GM20431 (cell line): ENCODE measurements around the gene COL17A1.

Experiments used
- in situ Hi-C: fragments of 300-500 bp; cut with MseI, MboI; formaldehyde crosslinking; loops from one replicate; pipeline ENCODE4 v1.15.0; 2020; ENCODE audit warnings: low sequenced_read_pairs; ENCODE audit not compliant: unreplicated experiment

COL17A1 gene

DNA sequence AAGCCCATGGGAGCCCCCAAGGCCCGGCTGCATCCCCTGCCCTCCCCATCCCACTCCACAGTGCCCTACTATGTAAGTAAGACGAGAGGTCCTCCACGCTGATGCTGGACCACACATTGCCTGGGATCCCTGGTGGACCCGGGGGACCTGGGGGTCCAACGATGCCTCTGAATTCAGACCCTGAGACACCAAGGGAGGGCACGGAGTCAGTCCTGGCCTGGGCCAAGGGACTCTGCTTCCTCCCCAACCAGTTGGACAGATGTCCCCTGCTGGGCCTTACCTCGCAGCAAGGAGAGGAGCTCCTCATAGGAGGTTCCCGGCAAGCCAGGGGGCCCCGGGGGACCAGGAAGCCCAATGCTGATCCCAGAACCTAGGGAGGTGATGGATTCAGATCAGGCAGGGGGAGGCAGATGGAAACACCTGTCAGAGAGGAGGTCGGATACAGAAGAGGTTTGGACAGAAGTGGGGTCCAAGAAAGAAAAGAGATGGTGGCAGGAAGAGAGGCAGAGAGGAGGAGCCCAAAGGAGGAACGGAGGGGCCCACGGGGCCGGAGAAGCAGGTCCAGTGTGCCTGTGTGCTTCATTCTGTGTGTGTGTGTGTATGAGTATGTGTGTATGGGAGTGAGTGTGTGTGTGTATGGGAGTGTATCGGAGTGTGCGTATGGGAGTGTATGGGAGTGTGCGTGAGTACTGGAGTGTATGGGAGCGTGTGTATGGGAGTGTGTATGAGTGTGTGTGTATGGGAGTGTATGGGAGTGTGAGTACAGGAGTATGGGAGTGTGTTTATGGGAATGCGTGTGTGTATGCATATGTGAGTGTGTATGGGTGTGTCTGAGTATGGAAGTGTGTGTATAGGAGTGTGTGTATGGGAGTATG is 50.2 kb downstream of the COL17A1 start:
- in situ Hi-C loops, result no loop called here

- in situ Hi-C loops, result no loop called here
These were observed 51.1 kb downstream of the COL17A1 start for GRCh38 chr10:104034401-104035193.

DNA sequence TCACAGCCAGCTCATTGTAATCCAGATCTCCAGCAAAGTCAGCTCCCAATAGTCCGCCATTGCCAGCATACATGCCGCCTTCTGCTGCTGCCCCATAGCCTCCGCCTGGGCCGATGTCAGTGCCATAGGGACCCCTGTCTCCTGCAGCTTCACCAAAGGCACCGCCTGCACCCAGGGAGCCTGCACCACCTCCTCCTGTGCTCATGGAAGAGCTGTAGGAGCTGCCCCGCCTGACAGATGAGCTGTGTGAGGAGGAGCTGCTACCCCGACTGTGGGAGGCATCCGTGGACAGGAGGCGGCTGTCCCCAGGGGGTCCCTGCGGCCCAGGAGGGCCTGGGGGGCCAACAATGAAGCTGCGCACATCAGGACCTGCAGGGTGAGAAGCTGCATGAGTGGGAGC is 51.7 kb downstream of the COL17A1 start:
- in situ Hi-C loops, result no loop called here

DNA sequence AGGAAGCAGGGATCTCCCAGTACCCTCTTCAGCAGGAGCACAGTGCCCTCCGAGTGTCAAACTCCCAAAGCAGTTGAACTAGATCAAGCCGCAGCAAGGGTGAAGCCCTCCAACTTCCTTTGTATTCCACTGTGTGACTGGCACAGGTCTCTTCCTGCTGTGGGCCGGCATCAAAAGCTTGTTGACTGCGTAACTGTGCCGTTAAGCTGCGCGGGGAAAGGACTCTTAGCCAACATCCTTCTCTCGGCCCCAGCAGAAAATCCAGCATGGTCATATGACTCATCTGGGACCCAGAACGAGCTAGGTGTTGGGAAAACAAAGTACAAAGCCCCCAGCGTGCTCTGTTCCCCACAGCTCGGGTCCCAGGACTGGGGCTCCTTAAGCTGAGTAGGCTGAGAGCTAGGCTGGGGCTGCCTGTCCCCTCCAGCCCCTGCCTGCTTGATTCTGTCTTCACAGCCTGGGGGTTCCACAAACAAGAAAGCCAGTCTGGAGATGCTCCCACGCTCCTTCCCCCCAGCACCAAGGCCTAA is 52.2 kb downstream of the COL17A1 start:
- in situ Hi-C loops, result no loop called here

DNA sequence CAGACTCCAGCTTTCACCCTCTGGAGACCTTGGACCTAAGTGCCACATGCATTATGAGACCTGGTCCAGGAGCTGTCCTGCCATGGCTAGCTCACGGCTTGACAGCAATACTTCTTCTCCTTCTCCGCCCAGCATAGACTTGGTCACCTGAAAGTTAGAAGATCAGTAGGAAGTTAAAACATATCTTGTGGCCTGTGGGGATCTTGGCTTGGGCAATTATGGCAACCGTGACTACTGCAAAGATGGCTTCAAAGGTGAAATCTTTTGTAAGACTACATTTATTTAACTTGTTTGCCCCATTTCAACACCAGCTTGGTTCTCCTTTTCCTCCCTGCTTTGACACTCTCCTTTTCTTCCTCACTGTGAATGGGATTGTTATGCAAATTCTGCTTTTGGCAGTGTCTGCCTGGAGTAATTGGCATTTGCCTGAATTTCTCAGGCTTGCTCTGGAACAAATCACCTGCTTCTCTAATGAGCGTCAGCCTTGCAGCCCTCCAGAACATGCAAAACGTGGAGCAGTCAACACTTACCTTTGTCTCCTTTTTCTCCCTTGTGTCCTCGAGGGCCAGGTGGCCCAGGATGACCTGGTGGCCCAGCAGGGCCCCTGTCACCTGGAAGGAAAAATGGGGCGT is 53.4 kb downstream of the COL17A1 start:
- in situ Hi-C loops, result no loop called here

DNA sequence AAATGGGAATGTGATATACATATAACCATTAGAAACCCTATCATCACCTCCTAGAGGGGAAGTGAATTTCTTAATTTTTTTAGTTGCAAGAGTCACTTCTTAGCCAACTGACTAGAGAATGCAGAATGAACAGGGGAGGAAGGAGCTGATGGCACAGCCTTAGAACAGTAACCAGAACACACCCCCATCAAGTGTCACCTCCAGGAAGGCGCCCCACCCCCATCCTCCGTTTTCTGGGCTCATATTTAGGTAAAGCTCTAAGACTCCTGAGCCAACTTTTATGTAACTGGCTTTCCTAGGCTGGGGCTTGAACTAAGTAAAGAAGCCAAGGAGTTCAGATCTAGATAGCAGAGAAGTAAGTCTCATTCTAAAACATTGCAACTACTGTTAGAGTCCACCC is 54.0 kb downstream of the COL17A1 start:
- in situ Hi-C loops, result no loop called here

- in situ Hi-C loops, result no loop called here
These were observed 56.2 kb downstream of the COL17A1 start for GRCh38 chr10:104029521-104029860.

GRCh38 chr10:104028823-104029520 is 56.7 kb downstream of the COL17A1 start:
- in situ Hi-C loops, result no loop called here

DNA sequence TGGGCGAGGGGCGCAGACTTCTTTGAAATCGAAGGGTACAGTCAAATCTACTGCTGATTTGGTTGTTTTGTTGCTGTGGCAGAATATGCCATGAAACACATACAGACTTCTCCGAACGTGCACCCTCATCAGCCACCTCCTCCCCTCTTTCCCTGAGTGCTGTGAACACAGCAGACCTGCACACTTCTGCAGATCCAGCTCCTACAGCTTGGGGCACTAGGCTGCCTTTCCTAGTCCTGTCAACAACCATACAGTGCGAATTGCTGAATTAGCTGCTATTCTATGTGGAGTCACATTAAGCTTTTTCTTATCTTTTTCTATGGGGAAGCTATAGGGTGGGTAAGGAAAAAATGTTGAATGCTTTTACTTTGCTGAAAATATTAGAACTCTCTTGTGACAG is 57.5 kb downstream of the COL17A1 start:
- in situ Hi-C loops, result no loop called here

- in situ Hi-C loops, result no loop called here
These were observed 58.9 kb downstream of the COL17A1 start for GRCh38 chr10:104026762-104027161.

DNA sequence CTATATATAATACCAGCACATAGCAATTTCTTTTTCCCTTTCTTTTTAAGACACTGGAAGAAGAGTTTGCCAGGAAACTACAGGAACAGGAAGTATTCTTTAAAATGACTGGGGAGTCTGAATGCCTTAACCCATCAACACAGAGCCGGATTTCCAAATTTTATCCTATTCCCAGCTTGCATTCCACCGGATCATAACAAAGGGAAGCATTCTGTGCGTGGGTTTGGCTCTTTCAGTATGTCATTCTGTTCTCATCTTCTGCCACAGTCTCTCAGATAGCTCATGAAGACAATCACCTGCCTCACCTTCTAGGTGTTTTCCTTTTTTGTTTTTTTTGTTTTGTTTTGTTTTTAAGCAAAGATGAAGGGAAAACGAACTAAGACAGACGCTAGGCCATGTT is 60.2 kb downstream of the COL17A1 start:
- in situ Hi-C loops, result no loop called here

- in situ Hi-C loops, result no loop called here
These were observed 63.7 kb downstream of the COL17A1 start for GRCh38 chr10:104022026-104022425.

GRCh38 chr10:104021246-104021645 is 64.4 kb downstream of the COL17A1 start:
- in situ Hi-C loops, result no loop called here

- in situ Hi-C loops, result no loop called here
These were observed 65.7 kb downstream of the COL17A1 start for GRCh38 chr10:104020020-104020419.

DNA sequence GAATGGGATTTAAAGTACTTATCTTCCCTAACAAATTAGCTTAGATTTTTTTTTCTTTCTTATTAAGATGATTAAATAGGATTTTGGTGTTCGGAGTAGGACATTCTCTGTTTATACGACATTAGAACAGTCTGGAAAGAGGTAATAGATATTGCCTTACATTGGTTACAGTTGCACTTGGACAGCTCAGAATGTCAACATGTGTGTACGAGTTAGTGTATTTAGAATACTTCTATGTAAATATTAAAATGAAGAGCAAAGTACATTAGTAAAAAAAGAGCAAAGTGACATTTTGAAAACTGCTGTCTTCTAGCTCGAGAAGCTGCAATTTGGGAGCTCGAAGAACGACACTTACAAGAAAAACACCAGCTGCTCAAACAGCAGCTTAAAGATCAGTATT is 67.2 kb downstream of the COL17A1 start:
- in situ Hi-C loops, result no loop called here

DNA sequence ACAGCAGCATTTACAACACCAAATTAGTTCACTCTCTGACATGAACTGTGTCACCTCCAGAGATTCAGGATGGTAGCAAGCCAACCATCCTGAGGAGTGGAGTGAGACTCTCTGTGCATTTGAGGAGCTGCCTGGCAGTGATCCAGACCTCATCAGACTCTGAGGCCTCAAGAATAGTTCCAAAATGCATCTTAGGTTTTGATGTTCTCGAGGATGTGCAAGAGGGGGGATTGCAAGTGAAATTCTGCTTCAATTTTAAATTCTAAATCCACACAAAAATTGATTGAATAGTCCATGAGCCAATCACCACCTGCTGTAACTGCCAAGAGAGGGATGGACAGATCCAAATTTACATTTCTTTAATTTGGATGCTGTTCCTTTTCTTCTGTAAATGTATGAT is 69.0 kb downstream of the COL17A1 start:
- in situ Hi-C loops, result no loop called here

DNA sequence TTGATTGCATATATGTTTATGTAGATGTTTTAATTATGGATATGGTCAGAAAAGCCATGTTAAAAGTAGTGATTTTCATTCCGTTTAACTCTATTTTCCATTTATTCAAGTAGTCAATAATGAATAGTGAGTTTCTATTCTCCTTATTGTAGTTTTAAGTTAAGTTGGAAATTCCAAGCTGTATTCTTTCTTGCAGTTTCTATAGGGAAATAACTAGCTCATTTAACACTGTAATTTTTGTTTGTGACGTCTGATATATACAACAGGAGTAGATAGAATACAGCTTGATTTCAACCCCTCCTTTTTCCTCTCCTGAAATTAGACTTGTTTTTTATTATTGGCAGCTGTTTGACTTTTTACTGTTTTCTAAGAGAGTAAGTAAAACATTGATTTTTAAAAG is 71.5 kb downstream of the COL17A1 start:
- in situ Hi-C loops, result no loop called here

DNA sequence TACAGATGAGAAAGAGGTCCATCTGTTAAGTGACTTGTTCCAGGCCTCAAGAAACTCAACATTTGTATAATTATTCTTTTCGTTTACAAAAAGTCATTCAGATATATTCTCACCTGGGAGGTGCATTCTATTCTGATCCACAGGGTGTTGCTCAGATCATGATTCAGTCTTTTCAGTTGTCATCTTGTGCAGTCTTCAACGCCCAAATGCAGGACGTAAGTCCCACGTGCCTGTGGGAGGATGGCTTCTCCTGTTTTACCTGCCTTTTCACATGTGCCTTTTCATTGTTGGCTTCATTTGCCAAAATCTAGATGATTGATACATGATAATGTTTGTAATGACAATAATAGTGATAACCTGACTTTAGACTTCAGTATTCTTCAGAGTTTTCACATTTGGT is 72.2 kb downstream of the COL17A1 start:
- in situ Hi-C loops, result no loop called here

- in situ Hi-C loops, result no loop called here
These were observed 73.8 kb downstream of the COL17A1 start for GRCh38 chr10:104011904-104012303.

DNA sequence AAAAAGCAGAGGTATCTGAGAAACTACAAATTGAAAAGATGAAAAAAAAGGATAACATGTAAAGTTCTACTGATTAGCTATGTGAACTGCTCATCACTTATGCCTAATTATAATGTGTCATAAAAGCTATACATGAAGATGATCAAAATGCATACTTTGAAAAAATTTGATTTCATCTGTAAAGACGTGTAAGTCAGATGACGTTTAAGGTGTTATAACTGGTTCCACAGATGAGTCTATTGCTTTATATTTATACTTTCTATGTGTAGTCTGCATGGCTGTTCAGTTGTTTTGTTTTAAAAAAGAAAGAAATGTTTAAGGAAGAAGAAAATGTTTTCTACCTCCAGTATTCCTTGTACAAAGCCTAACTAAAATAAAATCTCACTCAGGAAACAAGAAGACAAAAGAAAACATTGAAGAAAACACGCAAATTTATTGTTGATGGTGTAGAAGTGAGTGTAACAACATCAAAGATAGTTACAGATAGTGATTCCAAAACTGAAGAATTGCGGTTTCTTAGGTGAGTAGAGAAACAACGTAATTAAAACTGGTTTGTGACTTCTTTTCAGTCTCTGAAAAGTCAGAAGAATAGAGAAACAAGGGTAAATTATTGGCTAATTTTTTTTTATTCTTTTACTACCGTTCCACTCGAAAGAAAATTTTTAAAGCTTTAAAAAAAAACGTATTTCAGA is 80.4 kb downstream of the COL17A1 start:
- in situ Hi-C loops, result no loop called here
